DMS79 treated with DMSO at 0.1 percent for 48 hours (cell line): ENCODE data around the gene ITGA4.

ENCODE experiments used
- DNase-seq: peaks from one replicate; lab custom pipeline; 2025; lab: John Stamatoyannopoulos, UW

The ITGA4 gene

GRCh38 chr2:181575024-181575649 is 118.0 kb downstream of the ITGA4 start:
- peak; percentile 18 for DNase-seq

- DNase-seq = peak; percentile 14
Observed at GRCh38 chr2:181575650-181576025, 118.5 kb downstream of the ITGA4 start.

DNA sequence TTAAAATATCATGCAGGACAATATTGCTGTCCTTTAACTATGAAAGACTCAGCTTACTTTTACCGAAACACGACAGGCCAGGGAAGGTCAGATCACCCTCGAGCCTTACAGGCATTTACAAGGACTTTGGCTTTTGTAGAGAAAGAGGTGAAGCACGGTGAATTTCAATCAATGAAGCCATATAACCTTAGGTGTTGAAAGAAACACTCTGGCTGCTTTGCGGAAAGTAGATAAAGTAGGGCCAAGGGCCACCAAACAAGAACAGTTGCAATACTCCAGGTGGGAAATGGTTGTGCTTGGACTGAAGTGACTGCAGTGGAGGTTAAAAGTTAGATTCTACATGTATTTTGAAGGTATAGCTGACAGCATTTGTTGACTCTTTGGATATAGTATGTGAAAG is 119.2 kb downstream of the ITGA4 start:
- no peak for DNase-seq

GRCh38 chr2:181578829-181579228 is 121.6 kb downstream of the ITGA4 start:
- DNase-seq = no peak

GRCh38 chr2:181581534-181581933 is 124.3 kb downstream of the ITGA4 start:
- DNase-seq = no peak

- no peak for DNase-seq
Observed at GRCh38 chr2:181585732-181586131, 128.5 kb downstream of the ITGA4 start.
